Jurkat, Clone E6-1 (cell line): ENCODE results near the gene MACIR.

ENCODE experiments used
- DNase-seq: peaks from one replicate; pipeline ENCODE4 v3.0.0-alpha.2; 2011; ENCODE audit warnings: low read depth, low spot score
- H3K4me3 ChIP-seq: 2 replicates; pipeline ENCODE4 v1.5.1; 2011; ENCODE audit warnings: mild to moderate bottlenecking, low read length, control low read depth, moderate library complexity

The MACIR gene

DNA sequence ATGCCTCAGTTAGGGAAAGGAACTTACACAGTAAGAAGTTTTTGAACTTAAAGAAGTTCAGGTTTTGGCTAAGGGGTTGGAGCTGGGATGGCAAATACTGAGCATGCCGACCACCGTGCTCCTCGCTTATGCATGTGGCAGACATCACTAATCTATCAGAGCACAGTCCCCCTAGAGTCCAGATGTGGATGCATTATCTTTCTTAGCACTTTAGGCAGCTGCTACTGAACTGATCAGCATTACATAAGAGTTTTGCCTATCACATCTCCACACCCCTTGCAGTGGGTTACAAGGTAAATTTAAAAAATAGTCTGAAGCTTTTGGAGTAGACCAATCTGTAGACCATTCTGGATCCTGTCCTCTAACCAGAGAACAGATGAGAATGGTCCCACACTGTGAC, 22.4 kb downstream of the MACIR start:
- no peak for DNase-seq
- no peak overlapping the region for H3K4me3 ChIP-seq

DNA sequence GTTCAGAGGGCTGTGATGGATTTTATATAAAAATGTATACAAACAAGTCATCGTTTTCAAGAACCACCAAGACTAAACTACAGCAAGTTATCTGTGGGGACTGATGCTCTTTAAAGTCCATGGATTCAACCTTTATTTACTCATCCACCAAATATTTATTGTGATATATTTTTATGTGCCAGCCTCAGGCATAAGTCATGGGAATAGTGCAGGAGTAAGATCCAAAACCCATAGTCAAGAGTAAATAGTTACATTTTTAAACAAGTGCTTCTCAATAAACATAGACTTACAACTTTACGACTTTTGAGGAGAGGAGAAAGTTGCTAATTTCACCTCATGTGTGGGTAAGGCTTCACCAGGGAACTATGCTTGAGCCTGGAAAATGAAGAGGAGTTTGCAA, 24.6 kb downstream of the MACIR start:
- no peak overlapping the region for H3K4me3 ChIP-seq
- no peak for DNase-seq

DNA sequence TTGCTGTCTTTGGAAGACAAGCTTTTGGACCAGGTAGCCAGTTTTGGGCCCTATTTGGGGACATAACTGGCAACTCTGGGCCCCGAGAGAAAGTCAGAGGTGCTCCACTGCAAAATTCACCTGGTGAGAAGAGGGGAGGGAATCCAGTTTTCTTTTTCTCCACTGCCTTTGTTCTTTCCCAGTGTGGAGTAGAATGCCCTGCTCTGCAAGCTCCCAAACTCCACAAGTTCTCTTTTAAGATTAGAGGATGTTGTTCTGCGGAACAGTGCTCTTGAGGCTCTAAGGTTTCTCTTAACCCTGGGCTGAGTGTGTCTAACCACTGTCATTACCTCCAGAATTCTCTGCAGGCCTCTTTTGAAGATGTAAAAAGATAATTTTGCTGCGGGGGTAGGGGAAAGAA, 25.3 kb downstream of the MACIR start:
- H3K4me3 ChIP-seq: no peak overlapping the region
- DNase-seq: no peak

DNA sequence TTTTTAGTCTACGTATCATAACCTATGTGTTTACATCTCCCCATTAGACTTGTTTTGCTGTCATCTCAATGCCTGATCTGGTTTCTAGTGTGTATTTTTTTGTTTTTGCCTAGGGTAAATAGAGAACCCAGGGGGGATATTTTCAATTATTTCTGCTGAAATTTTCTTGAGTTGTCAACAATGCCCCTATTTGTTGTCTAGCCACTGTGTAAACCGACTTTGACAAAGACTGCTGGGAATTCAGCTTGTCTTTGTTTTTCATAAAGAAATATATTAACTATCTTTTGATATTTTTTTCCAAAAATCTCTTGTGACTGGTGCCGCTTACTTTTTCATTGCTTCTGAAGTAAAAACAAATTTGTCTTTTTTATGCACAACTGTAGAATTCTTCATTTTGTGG, 28.1 kb downstream of the MACIR start:
- no peak overlapping the region for H3K4me3 ChIP-seq
- DNase-seq: no peak

DNA sequence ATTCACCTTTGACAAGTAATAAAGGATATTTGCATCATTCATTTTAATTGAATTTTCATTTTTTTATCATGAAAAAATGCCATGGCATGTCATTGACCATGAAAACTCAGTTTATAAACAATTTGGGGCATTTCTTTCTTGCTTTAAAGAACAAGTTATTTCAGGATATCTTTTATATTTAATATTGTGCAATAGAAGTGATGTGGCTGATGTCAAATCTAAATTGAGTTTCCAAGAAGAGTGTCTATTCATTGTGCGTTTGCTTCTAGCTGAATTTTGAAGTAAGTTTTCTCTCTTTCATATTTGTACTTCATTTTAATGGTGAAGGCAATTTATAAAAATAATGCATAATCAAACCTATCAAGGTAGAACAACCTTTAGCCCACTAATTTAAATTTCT, 30.5 kb downstream of the MACIR start:
- no peak for DNase-seq
- H3K4me3 ChIP-seq: no peak overlapping the region

DNA sequence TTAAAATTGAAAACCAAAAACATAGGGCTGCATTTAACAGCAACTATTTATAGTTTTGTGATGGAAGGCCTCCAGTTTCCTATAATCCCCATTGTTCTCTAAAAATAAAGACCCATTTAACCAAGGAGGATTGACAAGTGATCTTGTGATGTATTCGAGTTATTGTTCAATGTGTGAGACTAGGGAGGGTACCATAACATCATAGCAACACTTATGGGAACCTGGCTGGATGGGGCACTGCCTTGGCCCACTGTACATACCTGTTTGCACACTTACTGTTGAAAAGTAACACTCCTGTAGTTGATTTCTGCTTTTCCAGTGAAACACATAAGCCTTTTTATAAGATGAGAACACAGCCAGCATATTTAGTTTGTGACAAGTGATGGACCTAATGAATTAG, 32.3 kb downstream of the MACIR start:
- H3K4me3 ChIP-seq: no peak overlapping the region
- DNase-seq: no peak

DNA sequence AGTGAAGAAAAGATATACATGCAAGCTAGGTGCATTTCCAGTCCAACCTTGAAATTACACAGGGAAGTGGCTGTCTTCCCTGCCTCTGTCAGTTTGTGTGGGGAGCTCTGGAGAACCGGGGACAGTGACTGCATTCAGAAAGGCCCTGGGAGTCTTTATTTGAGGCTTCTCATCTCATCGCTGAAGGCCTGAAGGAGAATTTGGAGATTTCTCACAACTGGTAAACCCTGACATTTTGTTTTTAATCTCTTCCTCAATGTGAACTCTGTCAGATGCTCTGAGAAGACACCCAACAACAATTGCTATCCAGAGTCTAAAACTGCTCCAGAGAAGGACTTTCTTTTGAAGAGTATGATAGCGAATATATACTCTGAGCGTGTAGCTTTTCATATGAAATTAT, 33.0 kb downstream of the MACIR start:
- no peak for DNase-seq
- no peak overlapping the region for H3K4me3 ChIP-seq

DNA sequence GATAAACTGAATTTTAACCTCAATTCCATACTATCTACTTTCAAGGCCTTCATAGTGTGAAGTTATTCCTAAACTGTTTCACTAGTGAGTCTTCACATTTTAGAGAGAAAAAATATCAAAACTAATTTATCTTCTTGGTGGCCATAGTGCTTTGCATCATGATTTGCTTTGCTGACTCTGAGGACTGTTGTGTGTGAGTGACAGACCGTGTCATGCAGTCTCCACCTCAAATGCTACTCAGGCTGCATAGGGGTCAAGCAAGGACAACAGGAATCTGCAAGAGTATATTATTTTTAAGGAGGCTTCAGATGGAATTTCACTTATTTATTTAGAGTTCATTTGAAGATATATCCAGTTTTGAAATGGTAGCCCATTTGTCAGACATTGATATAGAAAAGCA, 34.5 kb downstream of the MACIR start:
- H3K4me3 ChIP-seq: no peak overlapping the region
- DNase-seq: no peak

DNA sequence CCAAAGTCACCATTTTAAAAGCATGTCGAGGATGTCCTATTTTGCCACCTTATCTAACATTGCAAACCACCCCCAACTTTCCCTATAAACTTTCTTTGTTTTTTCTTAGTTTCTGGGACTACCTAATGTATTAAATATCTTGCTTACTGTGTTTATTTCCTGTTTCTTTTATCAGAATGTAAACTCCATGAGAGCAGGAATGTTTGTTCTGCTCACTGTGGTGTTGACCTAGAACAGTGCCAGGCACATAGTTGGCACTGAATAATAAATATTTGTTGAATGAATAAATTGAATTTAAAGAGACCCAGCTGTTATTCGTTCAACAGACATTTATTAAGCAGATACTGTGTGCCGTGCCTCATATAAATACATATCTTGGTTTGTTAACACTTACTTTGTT, 35.2 kb downstream of the MACIR start:
- no peak for DNase-seq
- H3K4me3 ChIP-seq: no peak overlapping the region

DNA sequence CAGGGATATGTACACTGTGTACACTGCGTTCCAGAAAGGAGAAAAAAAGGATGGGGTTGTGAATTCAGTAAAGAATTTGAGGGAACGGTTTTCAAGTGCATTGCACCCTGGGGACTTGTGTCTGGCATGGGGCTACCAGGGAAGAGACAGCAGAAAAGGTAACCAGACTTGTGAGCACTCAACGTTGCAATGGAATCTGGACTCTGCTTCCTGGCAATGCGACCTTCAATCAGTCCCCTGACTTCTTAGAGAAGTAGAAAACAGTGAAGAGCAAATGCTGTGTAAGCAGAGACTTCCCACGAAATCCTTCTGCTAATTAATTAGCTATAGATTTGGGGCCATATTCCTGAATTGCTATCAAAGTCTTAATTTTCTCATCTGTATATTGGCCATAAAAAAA, 36.3 kb downstream of the MACIR start:
- no peak for DNase-seq
- H3K4me3 ChIP-seq: no peak overlapping the region

DNA sequence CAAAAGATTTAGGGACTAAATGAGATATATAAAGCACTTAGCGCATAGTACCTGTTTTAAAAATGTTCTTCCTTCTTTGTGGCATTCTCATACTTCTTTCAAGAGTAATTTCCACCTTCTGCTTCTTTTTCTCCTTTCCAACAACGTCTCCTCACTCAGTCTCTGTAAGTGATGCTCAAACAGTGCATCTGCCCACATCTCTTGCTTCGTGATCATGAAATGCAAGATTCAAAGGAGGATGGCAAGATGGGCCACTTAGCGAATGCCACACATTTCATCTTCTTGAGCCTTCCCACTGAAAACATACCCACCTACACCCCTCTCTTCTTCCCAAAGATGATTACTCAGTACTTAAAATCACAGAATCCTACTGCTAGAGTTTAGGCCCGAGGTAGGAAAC, 36.9 kb downstream of the MACIR start:
- no peak overlapping the region for H3K4me3 ChIP-seq
- no peak for DNase-seq

DNA sequence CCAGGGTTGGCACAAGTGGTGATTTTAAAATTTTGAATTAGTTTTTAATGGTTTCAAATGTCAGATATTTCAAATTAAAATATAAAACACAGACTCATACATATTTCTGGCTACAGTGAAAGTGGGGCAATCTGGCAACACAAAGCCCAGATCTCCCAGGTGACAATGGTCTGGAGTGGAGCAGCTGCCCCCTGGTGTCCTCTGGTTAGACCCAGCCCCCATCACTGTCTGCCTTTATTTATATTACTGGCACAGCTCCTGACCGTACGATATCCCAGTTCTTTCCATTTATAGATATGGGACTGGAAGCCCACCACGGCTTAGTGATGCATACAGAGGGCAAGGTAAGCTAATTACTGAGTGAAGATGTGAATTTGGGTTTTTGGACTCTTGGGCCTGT, 37.3 kb downstream of the MACIR start:
- no peak overlapping the region for H3K4me3 ChIP-seq
- no peak for DNase-seq

DNA sequence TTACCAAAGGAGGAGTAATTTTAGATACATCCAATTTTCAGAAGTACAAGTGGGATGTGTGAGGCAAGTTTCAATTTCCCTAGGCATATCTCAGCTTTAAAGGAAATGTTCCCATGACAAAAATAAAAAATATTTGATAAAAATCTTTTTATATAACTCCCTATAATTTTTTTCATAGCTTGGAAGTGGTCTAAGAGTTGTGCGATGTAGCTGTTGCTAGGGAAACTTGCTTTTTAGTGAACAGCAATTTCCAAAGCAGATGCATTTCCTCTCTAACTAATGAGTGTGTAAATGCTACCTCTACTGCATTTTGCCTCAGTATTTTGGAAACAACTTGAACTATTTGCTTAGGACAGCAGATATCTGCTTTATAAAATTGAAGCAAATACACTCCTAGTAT, 39.6 kb downstream of the MACIR start:
- H3K4me3 ChIP-seq: no peak overlapping the region
- DNase-seq: no peak

DNA sequence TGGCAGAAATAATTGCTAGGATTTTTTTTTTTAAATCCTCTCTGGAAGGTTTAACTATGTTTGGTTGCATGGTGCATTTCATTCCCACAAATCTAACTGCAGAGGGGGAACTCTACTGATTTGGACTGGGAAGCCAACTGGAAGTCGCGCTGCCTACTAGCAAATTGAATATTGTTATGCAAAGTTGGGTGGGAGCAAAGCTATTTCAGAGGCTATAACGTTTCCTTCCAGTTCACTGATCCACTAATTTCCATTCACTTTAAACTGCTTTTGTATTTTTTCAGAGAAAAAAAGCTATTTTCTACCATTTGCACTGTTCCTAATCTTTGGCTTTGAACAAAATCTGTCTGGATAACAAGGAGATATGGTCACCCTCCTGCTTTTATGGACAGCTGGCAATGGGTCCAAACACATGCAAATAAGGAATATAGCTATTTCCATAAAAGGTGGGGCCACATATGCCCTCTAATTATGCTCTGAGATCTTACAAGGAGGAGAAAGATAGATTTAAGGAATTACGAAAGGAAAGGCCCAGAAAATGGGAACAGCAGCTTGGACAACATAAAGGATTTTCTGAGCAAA, 40.1 kb downstream of the MACIR start:
- H3K4me3 ChIP-seq: no peak overlapping the region
- DNase-seq: no peak

DNA sequence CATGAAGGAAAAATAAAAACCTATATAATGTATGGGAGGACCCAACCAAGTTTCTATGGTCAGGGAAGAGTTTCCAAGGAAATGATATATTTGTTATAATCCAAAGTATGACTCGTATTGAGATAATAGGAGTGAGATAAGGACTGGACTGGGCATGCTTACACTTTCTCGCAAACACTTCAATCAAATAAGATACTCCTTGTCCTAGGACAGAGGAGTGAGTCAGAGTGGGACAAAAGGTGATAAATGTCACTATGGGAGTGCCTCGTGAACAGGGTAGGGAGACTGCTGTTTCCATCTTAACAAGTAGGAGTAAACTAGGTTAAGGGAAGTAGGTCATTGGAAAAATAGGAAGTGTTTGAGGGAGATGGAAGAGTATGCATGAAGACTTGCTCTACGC, 47.2 kb downstream of the MACIR start:
- H3K4me3 ChIP-seq: no peak overlapping the region
- no peak for DNase-seq

DNA sequence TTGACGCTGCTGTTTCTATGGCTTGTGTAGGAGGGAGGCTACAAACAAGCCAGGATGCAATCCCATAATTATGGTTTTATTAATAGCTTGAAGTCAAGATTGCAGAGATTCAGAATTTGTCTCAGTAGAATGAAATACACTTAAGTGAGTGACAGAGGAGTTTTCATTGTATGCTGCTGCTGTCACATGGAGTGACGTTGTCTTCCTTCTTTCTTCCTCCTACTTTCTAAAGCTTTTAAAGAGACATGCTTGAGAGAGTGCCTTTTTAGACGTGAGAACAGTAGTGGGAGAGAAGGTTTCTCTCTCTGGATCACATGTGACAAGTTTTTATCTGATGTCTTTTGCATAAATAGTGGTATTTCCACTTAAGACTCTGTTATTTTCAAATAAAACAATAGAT, 48.9 kb downstream of the MACIR start:
- DNase-seq: no peak
- no peak overlapping the region for H3K4me3 ChIP-seq

DNA sequence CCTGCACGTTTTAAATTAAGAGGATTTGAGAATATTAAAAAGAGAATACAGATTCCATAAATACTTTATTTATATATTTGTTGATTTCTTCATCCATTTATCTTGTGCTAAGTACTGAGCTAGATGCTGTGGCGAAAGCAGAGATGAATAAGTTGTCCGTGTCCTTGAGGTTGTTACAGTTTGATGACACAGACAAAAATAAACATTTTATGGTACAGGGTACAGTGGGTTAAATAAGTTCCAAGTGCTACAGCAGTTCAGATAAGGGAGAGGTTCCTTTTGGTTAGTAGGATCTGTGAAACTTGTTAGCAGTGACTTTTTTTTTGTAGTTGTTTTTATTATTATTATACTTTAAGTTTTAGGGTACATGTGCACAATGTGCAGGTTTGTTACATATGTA, 50.2 kb downstream of the MACIR start:
- no peak for DNase-seq
- H3K4me3 ChIP-seq: no peak overlapping the region

DNA sequence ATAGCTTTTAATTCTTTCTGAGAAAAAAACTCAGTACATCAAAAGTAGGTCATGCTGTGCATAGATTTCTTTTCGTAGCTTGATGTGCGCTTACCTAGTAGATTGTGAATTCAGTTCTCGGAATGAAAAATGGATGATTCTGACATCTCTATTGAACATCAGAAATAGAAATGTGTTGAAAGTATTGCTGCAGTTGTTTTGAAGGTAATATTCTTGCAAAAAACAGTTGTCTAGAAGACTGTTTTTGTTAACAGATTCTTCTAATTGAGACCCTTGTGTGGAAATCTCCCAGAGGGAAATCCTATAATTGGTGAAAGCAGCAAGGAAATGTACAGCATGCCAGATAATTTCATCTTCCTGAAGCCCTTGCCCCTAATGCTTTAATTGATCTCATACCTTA, 54.5 kb downstream of the MACIR start:
- no peak for DNase-seq
- no peak overlapping the region for H3K4me3 ChIP-seq

DNA sequence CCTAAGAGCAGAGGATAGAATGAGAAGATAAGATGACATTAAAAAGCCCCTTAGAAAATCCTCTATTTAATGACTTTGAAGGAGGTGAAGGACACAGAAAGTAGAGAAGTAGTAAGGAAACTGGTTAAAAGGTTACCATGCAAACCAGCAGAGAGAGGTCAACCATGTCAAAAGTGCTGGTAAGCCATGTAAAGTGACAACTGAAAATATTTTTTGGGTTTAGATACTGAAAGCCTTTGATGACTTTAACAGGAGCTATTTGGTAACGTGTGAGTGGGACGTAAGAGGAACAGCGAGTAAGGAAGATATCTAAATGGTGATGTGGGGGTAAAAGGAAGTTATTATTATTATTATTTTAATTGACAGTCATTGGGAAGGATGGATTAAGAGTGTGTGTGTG, 56.9 kb downstream of the MACIR start:
- H3K4me3 ChIP-seq: no peak overlapping the region
- no peak for DNase-seq

DNA sequence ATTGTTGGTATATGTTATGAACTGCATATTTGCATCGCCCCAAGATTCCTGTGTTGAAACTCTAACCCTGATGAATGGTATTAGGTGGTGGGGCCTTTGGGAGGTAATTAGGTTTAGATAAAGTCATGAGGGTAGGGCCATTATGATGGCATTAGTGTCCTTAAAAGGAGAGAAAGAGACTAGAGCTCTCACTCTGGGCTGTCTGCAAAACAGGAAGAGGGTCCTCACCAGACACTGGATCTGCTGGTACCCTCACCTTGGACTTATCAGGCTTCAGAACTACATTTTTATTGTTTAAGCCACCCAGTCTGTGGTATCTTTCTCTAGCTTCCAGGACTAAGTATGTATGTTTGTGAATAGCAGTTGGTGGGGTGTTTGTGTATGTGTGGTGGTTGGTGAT, 68.9 kb downstream of the MACIR start:
- H3K4me3 ChIP-seq: no peak overlapping the region
- DNase-seq: no peak

DNA sequence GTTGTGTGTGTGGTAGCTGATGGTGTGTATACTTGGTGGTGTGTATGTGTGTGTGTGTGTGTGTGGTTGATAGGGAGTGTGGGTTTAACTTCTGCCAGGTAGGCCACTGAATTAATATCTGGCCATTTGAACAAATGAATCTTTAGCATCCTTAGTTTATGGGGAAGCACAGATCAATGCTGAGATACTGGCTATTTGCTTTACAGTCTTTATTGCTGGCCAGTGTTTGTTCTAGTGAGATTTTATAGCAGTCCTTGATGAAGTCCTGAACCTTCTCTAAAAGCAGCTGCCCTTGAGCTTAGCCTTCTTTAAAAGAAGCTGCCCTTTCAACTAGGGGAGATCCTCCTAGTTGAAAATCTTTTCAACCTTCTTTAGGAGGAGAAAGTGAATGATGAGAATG, 69.3 kb downstream of the MACIR start:
- H3K4me3 ChIP-seq: no peak overlapping the region
- DNase-seq: no peak
